WTC11 (cell line): Measurements from ENCODE around the gene ERP44.
"Not testable (repeated sequence)": the region's sequence is repeated elsewhere in the genome, so short reads cannot be mapped to it uniquely, and the experiment has no call there.

ENCODE experiments used
- CREB1 ChIP-seq: sonication (generic); formaldehyde crosslinking; IDR thresholded peaks from 2 replicates; pipeline ENCODE4 v1.8.0; 2023; ENCODE audit warnings: mild to moderate bottlenecking, missing genetic modification reagents
- ESRRA ChIP-seq: sonication (generic); formaldehyde crosslinking; IDR thresholded peaks from 2 replicates; pipeline ENCODE4 v1.8.1; 2022; ENCODE audit warnings: mild to moderate bottlenecking, missing genetic modification reagents, borderline replicate concordance
- FOXK1 ChIP-seq: sonication (generic); formaldehyde crosslinking; IDR thresholded peaks from 2 replicates; pipeline ENCODE4 v1.8.0; 2022; ENCODE audit warnings: mild to moderate bottlenecking, moderate library complexity, missing genetic modification reagents
- KAT7 ChIP-seq: sonication (generic); formaldehyde crosslinking; IDR thresholded peaks from 2 replicates; pipeline ENCODE4 v1.8.1; 2023; ENCODE audit warnings: missing genetic modification reagents, mild to moderate bottlenecking, borderline replicate concordance
- ZNF121 ChIP-seq: sonication (generic); formaldehyde crosslinking; IDR thresholded peaks from 2 replicates; pipeline ENCODE4 v1.8.0; 2023; ENCODE audit warnings: missing genetic modification reagents
- ZNF423 ChIP-seq: fragments of 250-450 bp; sonication (Bioruptor Pico); IDR thresholded peaks from 2 replicates; pipeline ENCODE4 v2.1.2; 2022; ENCODE audit warnings: mild to moderate bottlenecking, moderate library complexity
- TF ChIP-seq, protein P1 (sequence below): fragments of 200-600 bp; IDR thresholded peaks from 2 replicates; pipeline ENCODE4 v1.8.0; 2022; ENCODE audit warnings: antibody characterized with exemption
- TF ChIP-seq, protein P2 (sequence below): sonication (generic); formaldehyde crosslinking; IDR thresholded peaks from 2 replicates; pipeline ENCODE4 v1.8.1; 2022; ENCODE audit warnings: low read depth, mild to moderate bottlenecking, moderate library complexity, missing genetic modification reagents, borderline replicate concordance
- TF ChIP-seq, protein P3 (sequence below): sonication (generic); formaldehyde crosslinking; IDR thresholded peaks from 2 replicates; pipeline ENCODE4 v1.8.1; 2023; ENCODE audit warnings: mild to moderate bottlenecking, missing genetic modification reagents
- TF ChIP-seq, protein P4 (sequence below): fragments of 250-450 bp; sonication (Bioruptor Pico); IDR thresholded peaks from 2 replicates; pipeline ENCODE4 v1.9.0; 2021; ENCODE audit warnings: mild to moderate bottlenecking, borderline replicate concordance
- TF ChIP-seq, protein P5 (sequence below): fragments of 250-450 bp; sonication (Bioruptor Pico); IDR thresholded peaks from 2 replicates; pipeline ENCODE4 v1.9.0; 2021; ENCODE audit warnings: moderate library complexity, mild to moderate bottlenecking, inconsistent platforms, borderline replicate concordance
- TF ChIP-seq, protein P6 (sequence below): sonication (generic); formaldehyde crosslinking; IDR thresholded peaks from 2 replicates; pipeline ENCODE4 v1.8.1; 2023; ENCODE audit warnings: mild to moderate bottlenecking, missing genetic modification reagents, borderline replicate concordance

DNA sequence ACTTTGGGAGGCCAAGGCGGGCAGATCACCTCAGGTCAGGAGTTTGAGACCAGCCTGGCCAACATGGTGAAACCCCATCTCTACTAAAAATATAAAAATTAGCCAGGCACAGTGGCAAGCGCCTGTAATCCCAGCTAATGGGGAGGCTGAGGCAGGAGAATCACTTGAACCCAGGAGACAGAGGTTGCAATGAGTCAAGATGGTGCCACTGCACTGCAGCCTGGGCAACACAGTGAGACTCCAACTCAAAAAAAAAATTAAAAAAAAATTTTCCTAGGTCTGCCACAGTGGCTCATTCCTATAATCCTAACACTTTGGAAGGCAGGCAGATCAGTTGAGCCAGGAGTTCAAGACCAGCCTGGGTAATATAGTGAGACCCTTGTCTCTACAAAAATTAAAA, 4.4 kb downstream of the ERP44 start:
- TF ChIP-seq, protein P1, sequence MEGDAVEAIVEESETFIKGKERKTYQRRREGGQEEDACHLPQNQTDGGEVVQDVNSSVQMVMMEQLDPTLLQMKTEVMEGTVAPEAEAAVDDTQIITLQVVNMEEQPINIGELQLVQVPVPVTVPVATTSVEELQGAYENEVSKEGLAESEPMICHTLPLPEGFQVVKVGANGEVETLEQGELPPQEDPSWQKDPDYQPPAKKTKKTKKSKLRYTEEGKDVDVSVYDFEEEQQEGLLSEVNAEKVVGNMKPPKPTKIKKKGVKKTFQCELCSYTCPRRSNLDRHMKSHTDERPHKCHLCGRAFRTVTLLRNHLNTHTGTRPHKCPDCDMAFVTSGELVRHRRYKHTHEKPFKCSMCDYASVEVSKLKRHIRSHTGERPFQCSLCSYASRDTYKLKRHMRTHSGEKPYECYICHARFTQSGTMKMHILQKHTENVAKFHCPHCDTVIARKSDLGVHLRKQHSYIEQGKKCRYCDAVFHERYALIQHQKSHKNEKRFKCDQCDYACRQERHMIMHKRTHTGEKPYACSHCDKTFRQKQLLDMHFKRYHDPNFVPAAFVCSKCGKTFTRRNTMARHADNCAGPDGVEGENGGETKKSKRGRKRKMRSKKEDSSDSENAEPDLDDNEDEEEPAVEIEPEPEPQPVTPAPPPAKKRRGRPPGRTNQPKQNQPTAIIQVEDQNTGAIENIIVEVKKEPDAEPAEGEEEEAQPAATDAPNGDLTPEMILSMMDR = not testable (repeated sequence)
- TF ChIP-seq, protein P2, sequence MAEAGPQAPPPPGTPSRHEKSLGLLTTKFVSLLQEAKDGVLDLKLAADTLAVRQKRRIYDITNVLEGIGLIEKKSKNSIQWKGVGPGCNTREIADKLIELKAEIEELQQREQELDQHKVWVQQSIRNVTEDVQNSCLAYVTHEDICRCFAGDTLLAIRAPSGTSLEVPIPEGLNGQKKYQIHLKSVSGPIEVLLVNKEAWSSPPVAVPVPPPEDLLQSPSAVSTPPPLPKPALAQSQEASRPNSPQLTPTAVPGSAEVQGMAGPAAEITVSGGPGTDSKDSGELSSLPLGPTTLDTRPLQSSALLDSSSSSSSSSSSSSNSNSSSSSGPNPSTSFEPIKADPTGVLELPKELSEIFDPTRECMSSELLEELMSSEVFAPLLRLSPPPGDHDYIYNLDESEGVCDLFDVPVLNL (CRISPR knock-in tag) = not testable (repeated sequence)
- TF ChIP-seq, protein P3, sequence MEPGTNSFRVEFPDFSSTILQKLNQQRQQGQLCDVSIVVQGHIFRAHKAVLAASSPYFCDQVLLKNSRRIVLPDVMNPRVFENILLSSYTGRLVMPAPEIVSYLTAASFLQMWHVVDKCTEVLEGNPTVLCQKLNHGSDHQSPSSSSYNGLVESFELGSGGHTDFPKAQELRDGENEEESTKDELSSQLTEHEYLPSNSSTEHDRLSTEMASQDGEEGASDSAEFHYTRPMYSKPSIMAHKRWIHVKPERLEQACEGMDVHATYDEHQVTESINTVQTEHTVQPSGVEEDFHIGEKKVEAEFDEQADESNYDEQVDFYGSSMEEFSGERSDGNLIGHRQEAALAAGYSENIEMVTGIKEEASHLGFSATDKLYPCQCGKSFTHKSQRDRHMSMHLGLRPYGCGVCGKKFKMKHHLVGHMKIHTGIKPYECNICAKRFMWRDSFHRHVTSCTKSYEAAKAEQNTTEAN = not testable (repeated sequence)
- TF ChIP-seq ESRRA, ZNF423, CREB1, FOXK1, ZNF121, KAT7 (CRISPR knock-in tag): not testable (repeated sequence)
- TF ChIP-seq, protein P4, sequence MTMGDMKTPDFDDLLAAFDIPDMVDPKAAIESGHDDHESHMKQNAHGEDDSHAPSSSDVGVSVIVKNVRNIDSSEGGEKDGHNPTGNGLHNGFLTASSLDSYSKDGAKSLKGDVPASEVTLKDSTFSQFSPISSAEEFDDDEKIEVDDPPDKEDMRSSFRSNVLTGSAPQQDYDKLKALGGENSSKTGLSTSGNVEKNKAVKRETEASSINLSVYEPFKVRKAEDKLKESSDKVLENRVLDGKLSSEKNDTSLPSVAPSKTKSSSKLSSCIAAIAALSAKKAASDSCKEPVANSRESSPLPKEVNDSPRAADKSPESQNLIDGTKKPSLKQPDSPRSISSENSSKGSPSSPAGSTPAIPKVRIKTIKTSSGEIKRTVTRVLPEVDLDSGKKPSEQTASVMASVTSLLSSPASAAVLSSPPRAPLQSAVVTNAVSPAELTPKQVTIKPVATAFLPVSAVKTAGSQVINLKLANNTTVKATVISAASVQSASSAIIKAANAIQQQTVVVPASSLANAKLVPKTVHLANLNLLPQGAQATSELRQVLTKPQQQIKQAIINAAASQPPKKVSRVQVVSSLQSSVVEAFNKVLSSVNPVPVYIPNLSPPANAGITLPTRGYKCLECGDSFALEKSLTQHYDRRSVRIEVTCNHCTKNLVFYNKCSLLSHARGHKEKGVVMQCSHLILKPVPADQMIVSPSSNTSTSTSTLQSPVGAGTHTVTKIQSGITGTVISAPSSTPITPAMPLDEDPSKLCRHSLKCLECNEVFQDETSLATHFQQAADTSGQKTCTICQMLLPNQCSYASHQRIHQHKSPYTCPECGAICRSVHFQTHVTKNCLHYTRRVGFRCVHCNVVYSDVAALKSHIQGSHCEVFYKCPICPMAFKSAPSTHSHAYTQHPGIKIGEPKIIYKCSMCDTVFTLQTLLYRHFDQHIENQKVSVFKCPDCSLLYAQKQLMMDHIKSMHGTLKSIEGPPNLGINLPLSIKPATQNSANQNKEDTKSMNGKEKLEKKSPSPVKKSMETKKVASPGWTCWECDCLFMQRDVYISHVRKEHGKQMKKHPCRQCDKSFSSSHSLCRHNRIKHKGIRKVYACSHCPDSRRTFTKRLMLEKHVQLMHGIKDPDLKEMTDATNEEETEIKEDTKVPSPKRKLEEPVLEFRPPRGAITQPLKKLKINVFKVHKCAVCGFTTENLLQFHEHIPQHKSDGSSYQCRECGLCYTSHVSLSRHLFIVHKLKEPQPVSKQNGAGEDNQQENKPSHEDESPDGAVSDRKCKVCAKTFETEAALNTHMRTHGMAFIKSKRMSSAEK (CRISPR knock-in tag) = not testable (repeated sequence)
- TF ChIP-seq, protein P5, sequence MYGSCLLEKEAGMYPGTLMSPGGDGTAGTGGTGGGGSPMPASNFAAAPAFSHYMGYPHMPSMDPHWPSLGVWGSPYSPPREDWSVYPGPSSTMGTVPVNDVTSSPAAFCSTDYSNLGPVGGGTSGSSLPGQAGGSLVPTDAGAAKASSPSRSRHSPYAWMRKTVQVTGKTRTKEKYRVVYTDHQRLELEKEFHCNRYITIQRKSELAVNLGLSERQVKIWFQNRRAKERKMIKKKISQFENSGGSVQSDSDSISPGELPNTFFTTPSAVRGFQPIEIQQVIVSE (CRISPR knock-in tag) = not testable (repeated sequence)
- TF ChIP-seq, protein P6, sequence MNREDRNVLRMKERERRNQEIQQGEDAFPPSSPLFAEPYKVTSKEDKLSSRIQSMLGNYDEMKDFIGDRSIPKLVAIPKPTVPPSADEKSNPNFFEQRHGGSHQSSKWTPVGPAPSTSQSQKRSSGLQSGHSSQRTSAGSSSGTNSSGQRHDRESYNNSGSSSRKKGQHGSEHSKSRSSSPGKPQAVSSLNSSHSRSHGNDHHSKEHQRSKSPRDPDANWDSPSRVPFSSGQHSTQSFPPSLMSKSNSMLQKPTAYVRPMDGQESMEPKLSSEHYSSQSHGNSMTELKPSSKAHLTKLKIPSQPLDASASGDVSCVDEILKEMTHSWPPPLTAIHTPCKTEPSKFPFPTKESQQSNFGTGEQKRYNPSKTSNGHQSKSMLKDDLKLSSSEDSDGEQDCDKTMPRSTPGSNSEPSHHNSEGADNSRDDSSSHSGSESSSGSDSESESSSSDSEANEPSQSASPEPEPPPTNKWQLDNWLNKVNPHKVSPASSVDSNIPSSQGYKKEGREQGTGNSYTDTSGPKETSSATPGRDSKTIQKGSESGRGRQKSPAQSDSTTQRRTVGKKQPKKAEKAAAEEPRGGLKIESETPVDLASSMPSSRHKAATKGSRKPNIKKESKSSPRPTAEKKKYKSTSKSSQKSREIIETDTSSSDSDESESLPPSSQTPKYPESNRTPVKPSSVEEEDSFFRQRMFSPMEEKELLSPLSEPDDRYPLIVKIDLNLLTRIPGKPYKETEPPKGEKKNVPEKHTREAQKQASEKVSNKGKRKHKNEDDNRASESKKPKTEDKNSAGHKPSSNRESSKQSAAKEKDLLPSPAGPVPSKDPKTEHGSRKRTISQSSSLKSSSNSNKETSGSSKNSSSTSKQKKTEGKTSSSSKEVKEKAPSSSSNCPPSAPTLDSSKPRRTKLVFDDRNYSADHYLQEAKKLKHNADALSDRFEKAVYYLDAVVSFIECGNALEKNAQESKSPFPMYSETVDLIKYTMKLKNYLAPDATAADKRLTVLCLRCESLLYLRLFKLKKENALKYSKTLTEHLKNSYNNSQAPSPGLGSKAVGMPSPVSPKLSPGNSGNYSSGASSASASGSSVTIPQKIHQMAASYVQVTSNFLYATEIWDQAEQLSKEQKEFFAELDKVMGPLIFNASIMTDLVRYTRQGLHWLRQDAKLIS (CRISPR knock-in tag) = not testable (repeated sequence)
